Measurements from ENCODE around the gene ARFGAP2.
"Not testable (repeated sequence)": the region's sequence is repeated elsewhere in the genome, so short reads cannot be mapped to it uniquely, and the experiment has no call there.

ARFGAP2 gene

GRCh38 chr11:47213950-47214565 is 37.4 kb upstream of the ARFGAP2 start:
- H3K4me3 ChIP-seq (ENCODE audit: low read depth, low read length), result no peak overlapping the region
- no peak for TF ChIP-seq CTCF (IDR thresholded peaks at IDR 0.05; ENCODE audit: low read depth, low read length)

GRCh38 chr11:47212938-47213337 is 36.3 kb upstream of the ARFGAP2 start:
- H3K4me3 ChIP-seq (ENCODE audit: low read depth, low read length), result no peak overlapping the region
- no peak for TF ChIP-seq CTCF (IDR thresholded peaks at IDR 0.05; ENCODE audit: low read depth, low read length)

GRCh38 chr11:47208628-47209027 is 31.9 kb upstream of the ARFGAP2 start:
- no peak overlapping the region for H3K4me3 ChIP-seq (ENCODE audit: low read depth, low read length)
- no peak for TF ChIP-seq CTCF (IDR thresholded peaks at IDR 0.05; ENCODE audit: low read depth, low read length)

GRCh38 chr11:47208008-47208552 is 31.4 kb upstream of the ARFGAP2 start:
- not testable (repeated sequence) for H3K4me3 ChIP-seq (ENCODE audit: low read depth, low read length)

- no peak overlapping the region for H3K4me3 ChIP-seq (ENCODE audit: low read depth, low read length)
- no peak for TF ChIP-seq CTCF (IDR thresholded peaks at IDR 0.05; ENCODE audit: low read depth, low read length)
Measured at GRCh38 chr11:47207459-47207858, 30.8 kb upstream of the ARFGAP2 start.

- not testable (repeated sequence) for H3K4me3 ChIP-seq (ENCODE audit: low read depth, low read length)
Measured at GRCh38 chr11:47206577-47206976, 29.9 kb upstream of the ARFGAP2 start.

- H3K4me3 ChIP-seq (ENCODE audit: low read depth, low read length), result no peak overlapping the region
- TF ChIP-seq CTCF (IDR thresholded peaks at IDR 0.05; ENCODE audit: low read depth, low read length), result no peak
Measured at GRCh38 chr11:47204637-47204989, 27.9 kb upstream of the ARFGAP2 start.

- no peak for TF ChIP-seq CTCF (IDR thresholded peaks at IDR 0.05; ENCODE audit: low read depth, low read length)
- no peak overlapping the region for H3K4me3 ChIP-seq (ENCODE audit: low read depth, low read length)
Measured at GRCh38 chr11:47202576-47202975, 25.9 kb upstream of the ARFGAP2 start.
